HG02885 (cell line): Measurements from ENCODE around the gene FEM1B.

Experiments
- ATAC-seq: cut with Tn5 transposase; IDR thresholded peaks from one replicate; pipeline ENCODE4 v1.9.1; 2021; ENCODE audit warnings: mild to moderate bottlenecking; ENCODE audit not compliant: unreplicated experiment, poor library complexity

FEM1B gene

DNA sequence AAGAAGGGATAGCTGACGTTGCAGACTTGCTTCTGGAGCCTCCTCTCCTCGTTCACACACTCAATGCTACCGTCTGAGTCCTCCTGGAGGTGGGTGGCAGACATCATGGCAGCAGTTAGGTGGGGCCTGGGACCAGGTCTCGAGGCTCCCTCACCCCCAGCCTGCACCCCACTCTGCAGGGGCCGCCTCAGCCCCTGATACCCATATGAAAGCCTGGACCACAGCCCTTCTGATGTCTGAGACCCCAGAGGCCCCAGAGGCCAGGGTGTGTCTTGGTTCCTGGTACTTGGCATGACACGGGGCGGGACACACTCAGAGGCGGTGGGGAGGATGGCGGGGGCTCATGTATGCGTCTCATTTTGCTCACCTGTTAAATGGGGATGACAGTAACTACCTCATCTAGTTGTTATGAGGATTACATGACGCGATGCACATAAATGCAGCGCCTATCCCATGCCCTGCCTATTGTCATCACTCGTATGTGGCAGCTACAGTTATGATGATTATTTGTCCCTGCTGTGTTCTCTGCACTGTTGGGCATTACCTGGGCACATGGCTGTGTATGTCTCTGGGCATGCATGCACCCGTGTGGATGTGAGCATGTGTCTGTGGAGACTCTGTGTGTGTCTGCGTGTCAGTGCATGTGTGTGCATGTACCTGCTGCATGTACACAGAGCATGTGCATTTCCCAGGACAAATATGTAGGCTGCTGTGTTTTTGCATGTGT, 39.9 kb downstream of the FEM1B start:
- ATAC-seq, result no peak

DNA sequence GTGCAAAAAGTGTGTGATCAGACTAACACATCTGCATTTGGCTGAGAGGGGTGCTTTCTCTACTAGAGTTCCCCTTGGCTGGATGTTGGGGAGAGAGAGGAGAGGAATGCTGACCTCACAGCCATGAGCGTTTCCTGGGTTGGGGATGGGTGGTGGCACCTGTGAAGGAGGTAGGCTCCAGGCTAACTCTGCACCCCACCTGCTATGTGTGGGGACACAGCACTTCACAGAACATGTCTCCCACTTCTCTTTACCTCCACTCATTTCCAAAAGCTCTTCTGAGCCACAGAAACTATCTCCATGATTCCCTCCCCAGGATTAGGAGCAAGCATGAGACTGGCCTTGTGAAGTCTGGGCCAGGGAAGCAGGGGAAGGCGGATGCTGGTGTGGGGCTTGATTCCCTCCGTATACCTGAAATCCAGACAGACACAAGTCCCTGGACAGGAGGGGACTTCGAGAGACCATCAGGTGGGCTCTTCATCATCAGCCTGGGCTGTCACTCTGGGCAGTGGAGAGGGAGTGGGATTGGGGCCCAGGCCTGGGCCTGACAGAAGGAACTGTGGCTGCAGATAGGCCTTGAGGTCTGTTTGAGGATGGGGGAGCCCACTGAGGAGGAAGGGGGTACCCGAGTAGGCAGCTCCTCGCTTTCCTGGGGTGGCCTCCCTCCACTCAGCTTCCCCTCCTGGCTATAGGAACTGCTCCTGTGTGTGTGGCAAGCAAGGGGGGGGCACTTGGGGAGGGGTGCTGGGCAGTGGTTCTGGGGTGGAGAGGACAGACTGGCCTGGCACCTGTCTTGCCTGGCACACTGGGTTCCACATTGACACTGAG, 40.7 kb downstream of the FEM1B start:
- no peak for ATAC-seq

DNA sequence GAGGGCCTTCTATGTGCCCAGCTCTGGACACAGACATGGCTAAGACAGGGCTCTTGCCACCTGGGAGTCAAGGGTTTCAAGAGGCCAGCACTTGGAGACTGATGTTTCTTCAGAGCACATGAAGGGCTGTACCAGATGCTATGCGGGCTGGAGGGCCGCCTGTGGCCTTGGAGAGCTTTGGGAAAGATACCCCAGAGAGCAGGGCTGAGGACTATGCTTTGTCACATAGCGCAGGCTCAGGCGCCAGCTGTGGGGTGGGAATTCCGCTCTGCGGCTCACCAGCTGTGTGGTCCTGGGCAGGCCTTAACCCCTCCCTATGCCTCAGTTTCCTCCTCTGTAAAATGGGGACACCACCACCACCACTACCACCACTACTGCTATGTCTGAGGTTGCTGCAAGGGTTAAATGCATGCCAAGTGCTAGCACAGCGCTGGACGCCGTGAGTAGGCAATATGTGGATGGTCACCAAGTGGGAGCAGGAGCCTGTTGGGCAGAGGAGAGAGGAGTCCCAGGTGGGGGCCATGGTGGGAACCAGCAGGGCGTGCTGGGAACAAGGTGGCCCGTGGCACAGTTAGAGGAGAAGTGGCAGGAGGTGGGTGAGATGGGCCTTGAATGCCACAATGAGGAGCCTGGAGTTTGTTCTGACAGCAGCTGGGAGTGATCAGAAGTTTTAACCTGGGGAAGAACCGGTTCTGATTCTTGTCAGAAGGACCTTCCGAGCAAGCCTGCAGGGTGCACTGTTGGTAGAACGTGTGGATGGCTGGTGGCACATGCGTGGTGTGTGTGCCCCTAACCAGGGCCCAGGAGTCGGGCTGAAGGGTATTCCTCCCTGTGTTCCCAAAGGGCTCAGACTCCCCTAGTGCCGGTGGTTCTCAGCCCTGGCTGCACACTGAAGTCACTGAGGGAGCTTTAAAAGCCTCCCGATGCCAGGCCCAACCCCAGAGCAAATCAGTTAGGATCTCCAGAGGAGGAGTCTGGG, 41.7 kb downstream of the FEM1B start:
- ATAC-seq, result no peak

DNA sequence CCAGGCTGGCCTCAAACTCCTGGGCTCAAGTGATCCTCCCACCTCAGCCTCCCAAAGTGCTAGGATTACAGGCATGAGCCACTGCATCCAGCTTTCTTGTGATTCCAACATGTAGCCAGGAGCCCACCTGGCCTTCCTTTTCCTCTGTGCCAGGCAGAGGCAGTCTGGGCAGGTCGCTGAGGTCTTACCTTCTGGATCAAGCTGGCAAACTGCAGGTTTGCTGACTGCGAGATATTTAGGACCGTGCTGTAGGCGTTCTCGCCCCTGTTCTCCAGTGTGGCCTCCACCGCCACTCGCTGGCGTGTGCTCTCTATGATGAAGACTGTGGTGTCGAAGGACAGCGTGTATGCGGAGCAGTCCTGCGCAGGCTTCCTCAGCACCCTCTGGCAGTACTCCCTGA, 42.5 kb downstream of the FEM1B start:
- no peak for ATAC-seq

DNA sequence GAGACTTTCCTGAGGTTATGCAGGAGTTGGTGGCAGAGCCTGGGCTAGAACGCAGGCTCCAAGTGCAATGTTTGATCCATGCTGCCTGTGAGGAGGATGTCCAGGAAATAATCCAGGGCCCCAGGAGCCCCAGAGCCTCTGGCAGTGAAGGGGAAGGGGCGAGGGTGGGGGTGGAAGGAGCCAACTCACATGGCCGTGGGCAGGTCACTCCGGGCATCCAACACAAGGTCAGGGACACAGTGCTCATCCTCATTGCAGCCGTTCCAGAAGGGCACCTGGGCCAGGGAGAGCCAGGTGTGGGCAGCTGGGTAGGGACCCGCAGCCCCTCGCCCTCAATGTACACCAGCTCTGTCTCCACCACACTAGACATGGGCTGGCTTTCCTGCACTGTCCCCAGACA, 43.7 kb downstream of the FEM1B start:
- ATAC-seq, result no peak

DNA sequence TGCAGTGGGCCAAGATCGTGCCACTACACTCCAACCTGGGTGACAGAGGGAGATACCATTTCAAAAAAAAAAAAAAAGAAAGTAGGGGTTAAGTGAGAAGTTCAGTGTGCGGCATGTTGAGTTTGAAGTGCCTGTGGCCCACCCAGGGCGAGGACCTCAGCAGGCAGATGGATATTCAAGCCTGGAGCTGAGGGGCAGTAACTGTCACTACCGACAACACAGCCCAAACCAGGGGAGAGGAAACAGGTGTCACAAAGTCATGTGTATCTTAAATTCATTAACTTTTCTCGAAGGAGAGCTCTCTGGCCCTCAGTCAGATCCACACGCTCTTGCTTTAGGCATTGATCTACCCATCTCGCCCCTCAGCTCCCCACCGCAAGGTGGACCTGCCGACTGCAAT, 45.3 kb downstream of the FEM1B start:
- ATAC-seq, result no peak

DNA sequence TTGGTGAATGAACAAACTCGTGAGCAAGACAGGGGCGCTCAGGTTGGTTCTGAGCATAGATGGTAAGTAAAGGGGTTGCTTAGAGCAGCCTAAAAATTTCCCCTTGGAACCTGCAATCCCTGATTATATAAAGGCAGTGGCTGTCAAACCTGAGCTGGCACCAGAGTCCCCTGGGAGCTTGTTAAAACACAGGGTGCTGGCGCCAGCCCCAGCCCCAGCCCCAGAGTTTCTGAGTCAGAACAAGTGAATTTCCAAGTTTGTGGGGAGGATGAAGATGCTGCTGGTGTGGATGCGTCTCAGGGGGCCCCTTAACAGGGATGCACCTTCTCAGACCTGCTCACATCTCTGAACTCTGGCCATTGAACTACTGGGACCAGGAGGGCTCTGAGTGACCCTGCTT, 48.2 kb downstream of the FEM1B start:
- ATAC-seq, result no peak

DNA sequence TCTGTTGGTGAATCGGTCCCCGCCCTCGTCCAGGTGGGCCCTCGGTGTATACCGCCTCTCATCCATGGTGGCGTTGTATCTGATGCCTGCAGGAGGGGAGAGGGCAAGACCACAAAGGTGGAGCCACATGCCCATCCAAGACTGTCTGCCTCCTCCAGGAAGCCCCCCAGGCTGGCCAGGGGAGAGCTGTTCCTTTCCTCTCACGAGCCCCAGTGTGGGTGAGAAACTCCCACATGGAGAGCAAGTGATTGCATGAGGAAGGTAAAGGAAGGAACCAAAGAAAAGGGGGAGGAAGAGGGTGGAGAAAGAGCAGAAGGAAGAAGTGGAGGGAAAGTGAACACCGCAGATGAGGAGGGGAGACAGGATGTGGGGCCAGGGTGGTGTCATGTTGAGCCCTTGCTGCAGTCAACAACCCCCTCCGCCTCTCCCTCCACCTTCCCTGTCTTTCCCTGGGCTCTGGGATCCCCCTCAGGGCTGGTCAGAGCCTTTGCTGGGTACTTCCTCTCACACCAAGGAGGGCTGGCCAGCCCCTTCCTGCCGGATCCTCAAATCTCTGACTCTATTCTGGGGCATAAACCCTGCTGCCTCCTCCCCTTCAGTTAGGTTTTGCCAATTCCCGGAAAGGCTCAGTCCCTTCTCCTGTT, 49.3 kb downstream of the FEM1B start:
- ATAC-seq, result no peak

DNA sequence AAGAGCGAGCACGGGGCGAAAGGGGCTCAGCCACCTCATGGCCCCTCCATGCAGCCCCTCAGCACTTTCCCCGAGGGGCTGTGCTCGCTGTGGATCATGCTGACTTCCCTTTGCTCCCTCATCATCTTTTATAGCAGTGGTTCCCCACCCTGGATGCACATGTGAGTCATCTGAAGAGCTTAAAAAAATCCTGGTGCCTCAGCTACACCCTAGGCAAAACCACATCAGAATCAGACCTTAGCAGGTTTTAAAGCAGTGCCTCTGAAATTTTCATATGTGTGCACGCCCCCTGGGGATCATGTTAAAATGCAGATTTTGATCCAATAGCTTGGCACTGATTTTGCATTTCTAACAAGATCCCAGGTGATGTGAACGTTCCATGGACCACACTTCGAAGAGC, 50.9 kb downstream of the FEM1B start:
- no peak for ATAC-seq

DNA sequence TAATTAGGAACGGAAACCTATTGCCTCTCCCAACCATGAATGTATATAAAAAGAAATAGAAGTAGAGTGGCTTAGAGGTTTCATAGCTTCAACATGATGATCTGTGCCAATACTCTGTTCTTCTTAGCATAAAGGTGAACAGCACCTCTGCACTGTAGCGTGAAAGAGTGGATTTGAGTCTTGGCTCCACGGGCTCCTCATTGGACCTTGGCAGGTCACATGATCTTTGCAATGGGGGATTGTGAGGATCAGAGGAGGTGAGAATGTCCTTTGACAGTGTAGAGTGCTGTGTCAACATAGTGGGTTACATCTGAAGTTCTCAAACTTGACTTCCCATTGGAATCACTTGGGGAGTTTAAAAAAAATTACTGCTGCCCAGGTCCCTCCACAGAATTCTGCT, 51.4 kb downstream of the FEM1B start:
- no peak for ATAC-seq

DNA sequence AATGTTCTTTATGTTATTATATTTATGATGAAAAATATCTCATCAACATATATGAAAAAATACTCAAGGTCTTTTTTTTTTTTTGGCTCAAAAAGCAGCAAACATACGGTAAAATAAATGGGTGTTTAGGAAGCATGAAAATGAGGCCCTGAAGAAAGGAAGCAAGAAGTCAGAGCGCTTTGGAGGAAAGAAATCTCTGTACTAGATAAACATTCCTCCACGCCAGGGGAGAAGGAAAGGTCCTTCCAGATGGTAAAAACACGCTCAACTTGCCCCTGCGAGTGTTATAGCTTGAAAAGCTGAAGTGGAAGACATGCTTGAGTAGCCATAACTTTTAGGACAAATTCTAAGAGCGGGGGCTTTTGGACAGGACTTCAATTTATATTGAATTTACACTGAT, 52.9 kb downstream of the FEM1B start:
- ATAC-seq, result no peak

DNA sequence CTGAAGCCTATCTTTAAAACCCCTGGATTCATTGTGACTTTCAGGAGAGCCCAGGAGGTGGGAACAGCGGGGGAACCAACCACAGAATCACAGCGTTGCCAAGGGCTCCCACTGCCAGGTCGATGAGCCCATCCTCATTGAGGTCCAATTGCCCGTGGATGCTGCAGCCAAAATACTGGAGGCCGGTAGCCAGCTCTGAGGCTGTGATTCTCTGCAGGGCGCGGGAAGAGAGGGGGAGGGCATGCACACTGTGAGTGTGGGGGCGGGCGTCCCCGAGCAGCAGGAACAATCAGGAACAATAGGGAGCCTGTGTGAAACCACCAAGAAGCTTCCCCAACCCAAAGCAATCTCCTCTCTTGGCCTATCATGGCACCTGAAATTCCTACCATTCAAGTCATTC, 53.4 kb downstream of the FEM1B start:
- ATAC-seq, result no peak

DNA sequence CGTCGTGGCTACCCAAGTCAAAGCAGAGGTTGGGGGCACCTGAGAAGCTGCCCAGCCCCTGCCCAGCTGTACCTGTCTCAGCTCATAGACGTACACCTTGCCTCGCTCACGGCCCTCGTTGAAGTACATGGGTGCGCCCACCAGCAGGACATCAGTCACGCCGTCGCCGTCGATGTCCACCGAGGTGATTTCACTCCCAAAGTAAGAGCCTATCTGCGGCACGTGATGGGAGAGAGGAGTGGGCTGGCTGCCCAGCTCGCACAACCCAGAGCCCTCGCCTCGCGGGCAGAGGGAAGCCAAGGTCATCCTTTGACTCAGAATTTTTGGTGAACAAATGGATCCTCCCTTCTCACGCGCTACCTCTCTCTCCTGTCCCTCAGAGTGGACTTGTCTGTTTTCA, 54.7 kb downstream of the FEM1B start:
- no peak for ATAC-seq

DNA sequence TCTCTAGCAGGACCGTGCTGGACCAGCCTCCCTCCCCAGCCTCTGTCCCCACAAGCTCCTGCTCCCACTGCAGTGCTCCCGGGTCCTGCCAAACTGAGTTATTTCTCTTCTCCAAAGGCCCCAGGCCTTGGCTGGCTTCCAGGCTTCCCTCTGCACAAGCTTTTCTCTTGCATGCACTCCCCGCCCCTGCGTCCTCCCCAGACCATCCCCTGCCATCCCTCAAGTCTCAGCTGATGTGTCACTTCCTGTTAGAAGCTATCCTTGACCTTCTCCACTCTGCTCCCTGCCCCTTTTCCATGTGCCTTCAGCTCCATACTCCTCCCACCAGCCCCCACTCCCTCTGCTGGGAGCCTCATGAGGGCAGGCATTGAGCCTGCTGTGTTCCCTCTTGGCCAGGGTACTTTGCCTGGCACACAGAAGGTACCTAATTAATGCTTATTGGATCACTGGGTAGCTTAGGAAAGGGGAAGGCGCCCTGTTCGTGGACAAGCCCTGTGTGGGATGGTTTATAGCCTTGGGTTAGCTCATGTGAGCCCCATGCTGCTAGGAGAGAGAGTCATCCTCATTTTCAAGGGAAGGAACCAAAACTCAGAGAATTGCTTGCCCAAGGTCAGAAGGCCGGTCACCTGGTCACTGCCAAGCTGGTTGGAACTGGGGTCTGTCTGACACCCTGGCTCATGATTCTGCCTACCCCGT, 56.4 kb downstream of the FEM1B start:
- no peak for ATAC-seq

DNA sequence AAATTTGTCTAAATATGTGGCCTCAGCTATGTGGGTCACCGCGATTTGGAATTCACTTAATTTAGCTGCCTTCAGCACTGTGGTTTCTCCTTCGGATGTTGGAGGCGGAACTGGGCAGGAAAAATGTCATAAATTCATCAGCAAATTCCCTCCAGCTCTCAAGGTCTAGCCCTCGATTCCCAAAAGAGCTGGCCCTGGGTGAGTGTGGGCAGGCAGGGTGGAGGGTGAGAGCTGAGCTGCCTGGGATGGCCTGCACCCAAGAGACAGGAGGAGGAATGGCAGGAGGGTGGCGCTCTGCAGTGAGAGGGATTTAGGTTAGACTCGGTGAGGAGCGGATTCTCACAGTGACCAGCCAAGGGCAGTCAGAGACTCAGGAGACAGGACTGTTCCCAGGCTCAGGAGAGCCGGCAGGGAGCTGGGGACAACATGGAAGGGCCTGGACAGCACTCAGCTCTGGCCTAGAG, 57.1 kb downstream of the FEM1B start:
- no peak for ATAC-seq

DNA sequence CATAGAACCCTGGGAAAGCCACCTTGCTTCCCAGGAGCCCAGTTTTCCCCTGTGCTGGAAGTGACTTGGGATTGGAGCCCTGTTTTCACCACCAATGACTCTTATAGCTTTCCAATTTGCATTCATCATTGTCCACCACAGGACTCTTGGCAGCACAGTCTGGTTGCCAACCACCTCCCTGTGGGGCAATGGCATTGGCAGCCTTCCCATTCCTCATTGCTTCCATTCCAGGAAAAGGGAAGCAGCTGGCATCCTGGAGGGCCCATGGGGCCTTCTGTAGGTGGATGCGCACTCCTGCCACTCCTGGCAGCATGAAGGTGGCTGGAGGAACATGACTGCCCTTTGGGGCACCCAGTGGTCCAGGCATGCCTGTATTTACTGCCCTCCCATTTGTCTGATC, 57.7 kb downstream of the FEM1B start:
- no peak for ATAC-seq

DNA sequence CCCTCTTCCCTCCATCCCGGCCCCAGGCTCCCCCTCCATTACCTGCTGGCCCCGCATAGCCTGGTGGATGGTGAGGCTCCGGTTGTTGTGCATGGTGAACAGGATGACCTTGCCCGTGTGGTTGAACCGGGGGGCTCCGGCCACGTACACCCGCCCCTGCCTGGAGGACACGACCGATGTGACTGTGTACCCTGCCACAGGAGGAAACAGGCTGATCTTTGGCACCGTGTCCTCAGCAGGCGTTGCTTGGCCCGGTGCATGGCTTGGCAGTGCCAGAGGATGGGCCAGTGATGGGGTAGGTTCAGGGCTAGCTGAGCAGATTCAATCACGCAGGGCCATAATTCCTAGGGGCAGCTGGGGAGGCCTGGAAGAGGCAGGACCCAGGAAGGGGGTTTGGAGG, 58.1 kb downstream of the FEM1B start:
- no peak for ATAC-seq

DNA sequence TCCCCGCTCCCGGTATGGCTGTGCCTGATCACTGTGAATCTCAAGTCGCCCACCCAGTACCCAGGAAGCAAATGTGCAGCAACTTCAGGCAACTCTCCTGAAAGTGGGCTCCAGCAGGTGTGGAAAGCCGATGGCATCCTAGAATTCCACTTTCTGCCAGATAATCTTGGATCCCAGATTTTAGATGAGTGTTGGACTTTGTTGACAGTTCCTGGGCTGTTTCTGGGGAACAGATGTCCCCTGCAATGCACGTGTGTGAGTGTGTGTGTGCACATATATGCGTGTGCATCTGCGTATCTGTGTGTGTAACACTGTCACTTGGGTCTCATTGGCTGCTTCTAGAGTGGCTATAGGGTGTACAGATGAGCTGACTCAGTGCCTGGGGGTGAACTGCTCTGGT, 59.0 kb downstream of the FEM1B start:
- ATAC-seq, result no peak

DNA sequence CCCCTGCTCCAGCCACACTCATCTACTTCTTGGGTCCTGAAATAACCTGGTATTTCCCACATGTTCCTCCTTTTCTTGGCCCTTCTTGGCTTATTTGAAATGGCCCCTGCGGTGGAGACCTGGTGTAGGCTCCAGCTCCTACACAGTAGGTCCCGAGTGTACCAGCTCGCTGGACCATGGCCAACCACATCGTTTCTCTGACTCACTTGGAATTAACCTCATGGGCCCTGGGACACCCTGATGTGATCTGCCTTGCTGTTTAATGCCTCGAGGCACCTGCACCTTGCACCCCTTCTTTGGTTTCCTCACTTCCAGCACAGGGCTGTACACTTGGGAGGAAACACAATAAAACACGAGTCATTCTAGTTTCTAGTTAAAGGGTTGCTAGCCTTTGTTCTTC, 60.3 kb downstream of the FEM1B start:
- ATAC-seq, result no peak

DNA sequence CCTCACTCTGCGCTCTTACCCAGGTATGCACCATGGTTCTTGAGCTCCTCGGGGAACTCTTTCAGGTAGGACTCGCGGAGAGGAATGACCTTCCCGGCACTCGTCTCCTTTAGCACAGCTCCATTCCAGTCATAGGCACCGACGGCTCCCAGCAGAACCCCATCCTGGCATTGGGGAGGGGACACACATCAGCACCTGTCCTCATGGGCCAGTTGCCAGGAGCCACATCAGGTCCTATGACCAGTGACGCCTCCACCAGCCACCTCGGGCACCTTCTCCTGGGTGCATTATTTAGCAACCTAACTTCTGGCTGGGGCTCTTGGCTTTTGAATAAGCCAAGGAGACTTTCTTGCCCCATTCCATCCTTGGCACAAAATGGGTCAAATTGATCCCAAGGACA, 61.9 kb downstream of the FEM1B start:
- no peak for ATAC-seq
